ENCODE measurements around the gene USP34. TPM values are rescaled to one million over a fixed set of nuclear protein-coding genes. Genes with fewer than 3 reads are reported as not detected.

The USP34 gene
- total RNA-seq, 1 experiment from 2014 or later, result 76.3 TPM

DNA sequence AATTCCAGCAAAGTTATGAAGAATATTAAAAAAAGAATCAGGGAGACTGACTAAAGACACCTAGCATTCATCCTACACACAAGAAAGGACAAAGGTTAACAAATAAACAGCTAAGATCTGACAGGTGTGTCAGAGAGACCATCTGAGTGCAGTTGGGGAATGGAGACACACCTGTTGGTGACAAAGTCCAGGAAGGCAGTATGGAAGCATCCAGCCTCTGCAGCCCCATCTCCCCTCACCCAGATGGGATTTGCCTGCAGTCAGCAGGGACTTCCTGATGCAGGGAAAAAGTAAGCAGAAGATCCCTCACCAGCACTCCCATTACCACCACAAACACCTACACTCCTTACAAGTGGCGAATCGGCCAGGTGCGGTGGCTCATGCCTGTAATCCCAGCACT, 37.9 kb downstream of the USP34 start:
- no TSS peak for BruUV-seq (replicated peaks)
- Histone ChIP-seq H3K9ac (ENCODE audit: low read length) (no peak overlapping the region), H4K20me1 (ENCODE audit: insufficient read depth) (peaks cover 19% of the 10 kb centered on the region), H3K4me3 (replicated peaks in 1 of 2; ENCODE audit: low read depth in 1 of 2, low read length in 2 of 2) (no peak overlapping the region), H3K27ac (ENCODE audit: low read depth, low read length) (no peak overlapping the region), H3K79me2 (ENCODE audit: insufficient read depth, low read length) (peaks cover 98% of the 10 kb centered on the region), H3K36me3 (ENCODE audit: control insufficient read depth in 1 of 2, insufficient read depth in 2 of 2, low read length in 2 of 2) (no peaks in the 10 kb centered on the region), H3K4me2 (ENCODE audit: low read length) (no peak overlapping the region), H2AFZ (ENCODE audit: low read depth, low read length, poor library complexity, severe bottlenecking) (no peak overlapping the region), H3K4me1 (ENCODE audit: control insufficient read depth in 1 of 2, insufficient read depth in 2 of 2, low read length in 2 of 2) (peaks cover 0 to 16% of the 10 kb centered on the region in 2 experiments; a peak in 1 of 4 replicates), H3K9me3 (ENCODE audit: control insufficient read depth in 1 of 2, insufficient read depth in 1 of 2, low read depth in 1 of 2, low read length in 2 of 2) (no peaks in the 10 kb centered on the region), H3K9me2 (ENCODE audit: insufficient read depth) (no peaks in the 10 kb centered on the region), H3K27me3 (ENCODE audit: insufficient read depth, low read length) (no peaks in the 10 kb centered on the region)
- CTCF ChIA-PET, result no interaction called here
- DNase-seq (ENCODE audit: low read depth, low spot score) (no peak), ATAC-seq (no peak)
- RAD21 ChIA-PET (ENCODE audit: low non-redundant PET in 1 of 2, low total read pairs in 2 of 2, uncharacterized antibody in 2 of 2, unreplicated experiment in 2 of 2), result no interaction called here
- TF ChIP-seq ZFX (IDR thresholded peaks at IDR 0.05) (no peak), REST (IDR thresholded peaks at IDR 0.05; ENCODE audit: low read depth) (no peak)
- intact Hi-C loops (cut with micrococcal nuclease), result no loop called here
- POLR2A ChIA-PET, result no interaction called here

DNA sequence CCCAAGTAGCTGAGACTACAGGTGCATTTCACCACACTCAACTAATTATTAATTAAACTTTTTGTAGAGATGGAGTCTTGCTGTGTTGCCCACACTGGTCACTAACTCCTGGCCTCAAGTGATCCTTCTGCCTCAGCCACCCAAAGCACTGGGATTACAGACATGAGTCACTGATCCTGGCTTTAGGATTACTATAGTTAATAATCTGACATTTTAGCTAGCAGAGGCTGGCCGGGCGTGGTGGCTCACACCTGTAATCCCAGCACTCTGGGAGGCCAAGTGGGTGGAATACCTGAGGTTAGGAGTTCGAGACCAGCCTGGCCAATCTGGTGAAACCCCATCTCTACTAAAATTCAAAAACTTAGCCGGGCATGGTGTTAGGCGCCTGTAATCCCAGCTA, 39.5 kb downstream of the USP34 start:
- RAD21 ChIA-PET (ENCODE audit: low non-redundant PET in 1 of 2, low total read pairs in 2 of 2, uncharacterized antibody in 2 of 2, unreplicated experiment in 2 of 2), result no interaction called here
- CTCF ChIA-PET, result interaction anchor here (1.7 kb wide), 1 partner anchor 12 kb away, joined by 4 read pairs; no protein-coding TSS in a partner anchor
- DNase-seq (ENCODE audit: low read depth, low spot score) (no peak), ATAC-seq (no peak)
- BruUV-seq (replicated peaks), result no TSS peak
- Histone ChIP-seq H3K9me3 (ENCODE audit: control insufficient read depth in 1 of 2, insufficient read depth in 1 of 2, low read depth in 1 of 2, low read length in 2 of 2) (no peaks in the 10 kb centered on the region), H2AFZ (ENCODE audit: low read depth, low read length, poor library complexity, severe bottlenecking) (no peak overlapping the region), H3K4me3 (replicated peaks in 1 of 2; ENCODE audit: low read depth in 1 of 2, low read length in 2 of 2) (no peak overlapping the region), H3K9me2 (ENCODE audit: insufficient read depth) (no peaks in the 10 kb centered on the region), H3K27me3 (ENCODE audit: insufficient read depth, low read length) (no peaks in the 10 kb centered on the region), H3K79me2 (ENCODE audit: insufficient read depth, low read length) (peaks cover 98% of the 10 kb centered on the region), H4K20me1 (ENCODE audit: insufficient read depth) (peaks cover 20% of the 10 kb centered on the region), H3K36me3 (ENCODE audit: control insufficient read depth in 1 of 2, insufficient read depth in 2 of 2, low read length in 2 of 2) (no peaks in the 10 kb centered on the region), H3K4me1 (ENCODE audit: control insufficient read depth in 1 of 2, insufficient read depth in 2 of 2, low read length in 2 of 2) (peaks cover 0 to 20% of the 10 kb centered on the region in 2 experiments; a peak in 1 of 4 replicates), H3K9ac (ENCODE audit: low read length) (no peak overlapping the region), H3K4me2 (ENCODE audit: low read length) (no peak overlapping the region), H3K27ac (ENCODE audit: low read depth, low read length) (no peak overlapping the region)
- POLR2A ChIA-PET, result no interaction called here
- intact Hi-C loops (cut with micrococcal nuclease), result no loop called here
- TF ChIP-seq RAD21 (IDR thresholded peaks at IDR 0.05; ENCODE audit: low read depth) (no peak), ZBTB33 (IDR thresholded peaks at IDR 0.05; ENCODE audit: extremely low read depth, insufficient replicate concordance, low read length) (no peak), EGR1 (IDR thresholded peaks at IDR 0.05; ENCODE audit: low read depth) (no peak), CEBPB (IDR thresholded peaks at IDR 0.05; ENCODE audit: low read depth) (no peak), ZFX (IDR thresholded peaks at IDR 0.05) (no peak), JUND (IDR thresholded peaks at IDR 0.05) (no peak), CBX3 (IDR thresholded peaks at IDR 0.05; ENCODE audit: low read depth) (no peak), POLR2A (IDR thresholded peaks at IDR 0.05; ENCODE audit: borderline replicate concordance, extremely low read depth, insufficient read depth, insufficient read length) (no peak), SRF (IDR thresholded peaks at IDR 0.05; ENCODE audit: low read depth) (no peak), ELF1 (IDR thresholded peaks at IDR 0.05; ENCODE audit: borderline replicate concordance, low read depth) (no peak), REST (IDR thresholded peaks at IDR 0.05; ENCODE audit: low read depth) (no peak)

Data from HCT116 (cell line).